ENCODE measurements around the gene KIF16B.

DNA sequence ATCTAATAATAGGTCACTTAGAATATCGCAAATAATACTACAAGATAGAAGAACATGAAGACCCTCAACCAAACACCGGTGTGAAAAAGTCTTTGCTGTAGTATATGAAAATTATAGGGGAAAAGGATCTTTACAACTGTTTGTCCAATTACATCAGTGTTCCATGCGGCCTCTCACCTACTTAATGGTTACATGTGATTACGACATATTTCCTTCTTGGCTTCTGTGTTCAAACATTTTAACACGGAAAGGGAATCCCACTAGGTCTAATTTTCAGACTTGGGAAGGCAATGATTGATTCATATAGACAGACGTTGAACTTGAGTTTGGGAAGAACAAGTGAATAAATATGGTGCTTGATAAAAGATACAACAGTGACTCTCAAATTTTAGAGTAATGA lies 273.4 kb downstream of the KIF16B start:
- TF ChIP-seq HOXA3 (CRISPR knock-in tag; IDR thresholded peaks at IDR 0.05) (no peak), YY1 (IDR thresholded peaks at IDR 0.05; ENCODE audit: insufficient read depth, insufficient replicate concordance, low read depth, low read length) (no peak)
